GM12892 (cell line): ENCODE data around the gene PAM16.

Experiments used
- POLR2A ChIP-seq: IDR thresholded peaks from 2 replicates; pipeline ENCODE4 v1.6.1; 2011; ENCODE audit warnings: low read depth, low read length, control low read depth
- POLR2AphosphoS5 ChIP-seq: IDR thresholded peaks from 2 replicates; pipeline ENCODE4 v1.6.1; 2011; ENCODE audit warnings: low read depth, low read length, control low read depth
- TAF1 ChIP-seq: IDR thresholded peaks from 2 replicates; pipeline ENCODE4 v1.6.1; 2011; ENCODE audit warnings: low read depth, mild to moderate bottlenecking, control low read depth, low read length, borderline replicate concordance

DNA sequence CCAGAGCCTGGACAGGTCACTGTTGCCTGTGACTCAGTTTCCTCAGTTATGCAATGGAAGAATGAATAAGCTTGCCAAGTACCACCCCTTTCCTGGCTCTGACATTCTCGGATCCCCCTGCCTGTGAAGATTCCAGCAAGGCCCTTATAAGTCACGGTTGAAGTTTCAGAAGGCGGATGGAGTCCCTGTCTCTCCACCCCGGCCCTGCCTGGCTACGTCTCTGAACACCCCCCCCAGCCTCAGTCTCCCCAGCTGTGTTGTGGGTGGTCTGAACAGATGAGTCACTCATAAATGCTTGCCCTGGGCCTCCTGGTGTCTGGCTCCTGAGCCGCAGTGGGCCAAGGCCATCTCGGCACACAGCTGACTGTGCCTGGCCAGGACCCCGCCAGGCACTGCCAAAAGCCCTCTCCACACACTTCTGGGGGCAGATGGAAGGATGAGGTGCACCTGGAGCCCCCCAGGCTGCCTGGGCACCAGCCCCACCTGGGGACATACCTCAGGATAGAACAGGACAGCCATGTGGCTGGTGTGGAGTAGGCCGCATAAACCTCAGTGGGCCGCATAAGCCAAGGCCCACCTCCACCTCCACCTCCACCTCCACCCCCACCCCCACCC is 35.9 kb upstream of the PAM16 start:
- TF ChIP-seq POLR2AphosphoS5: no peak
- TF ChIP-seq POLR2A: no peak
- no peak for TF ChIP-seq TAF1
